ENCODE results near the gene MEG3. TPM values are rescaled to one million over a fixed set of nuclear protein-coding genes. Genes with fewer than 3 reads are reported as not detected.

Gene MEG3
- total RNA-seq, 1 donor from 2014 or later: not detected

- no peaks in the 10 kb centered on the region for H3K4me1 Mint-ChIP-seq
- intact Hi-C loops (cut with micrococcal nuclease): no loop called here
- no peak overlapping the region for H3K4me3 Mint-ChIP-seq
- no peaks in the 10 kb centered on the region for H3K27me3 Mint-ChIP-seq
- no peaks in the 10 kb centered on the region for H3K36me3 Mint-ChIP-seq (ENCODE audit: low read depth)
- H3K27ac Mint-ChIP-seq: no peak overlapping the region
- no peak for DNase-seq
- H3K9me3 Mint-ChIP-seq: no peaks in the 10 kb centered on the region
Measured at GRCh38 chr14:100881211-100882025, 55.5 kb downstream of the MEG3 start.

GRCh38 chr14:100882026-100882967, 56.4 kb downstream of the MEG3 start:
- H3K27me3 Mint-ChIP-seq: peaks cover 1% of the 10 kb centered on the region
- H3K36me3 Mint-ChIP-seq (ENCODE audit: low read depth): no peaks in the 10 kb centered on the region
- H3K9me3 Mint-ChIP-seq: no peaks in the 10 kb centered on the region
- intact Hi-C loops (cut with micrococcal nuclease): no loop called here
- H3K27ac Mint-ChIP-seq: no peak overlapping the region
- no peak overlapping the region for H3K4me3 Mint-ChIP-seq
- H3K4me1 Mint-ChIP-seq: no peaks in the 10 kb centered on the region
- DNase-seq: no peak

GRCh38 chr14:100882991-100883788, 57.3 kb downstream of the MEG3 start:
- H3K27ac Mint-ChIP-seq: no peak overlapping the region
- H3K36me3 Mint-ChIP-seq (ENCODE audit: low read depth): no peaks in the 10 kb centered on the region
- H3K4me1 Mint-ChIP-seq: no peaks in the 10 kb centered on the region
- intact Hi-C loops (cut with micrococcal nuclease): no loop called here
- peaks cover 5% of the 10 kb centered on the region for H3K27me3 Mint-ChIP-seq
- H3K9me3 Mint-ChIP-seq: no peaks in the 10 kb centered on the region
- no peak overlapping the region for H3K4me3 Mint-ChIP-seq
- no peak for DNase-seq

GRCh38 chr14:100883789-100884101, 57.8 kb downstream of the MEG3 start:
- H3K4me1 Mint-ChIP-seq: no peaks in the 10 kb centered on the region
- intact Hi-C loops (cut with micrococcal nuclease): no loop called here
- no peaks in the 10 kb centered on the region for H3K36me3 Mint-ChIP-seq (ENCODE audit: low read depth)
- H3K4me3 Mint-ChIP-seq: no peak overlapping the region
- no peak overlapping the region for H3K27ac Mint-ChIP-seq
- H3K9me3 Mint-ChIP-seq: no peaks in the 10 kb centered on the region
- H3K27me3 Mint-ChIP-seq: peaks cover 6% of the 10 kb centered on the region
- no peak for DNase-seq

- H3K9me3 Mint-ChIP-seq: no peaks in the 10 kb centered on the region
- H3K27me3 Mint-ChIP-seq: peaks cover 9% of the 10 kb centered on the region
- intact Hi-C loops (cut with micrococcal nuclease): no loop called here
- H3K36me3 Mint-ChIP-seq (ENCODE audit: low read depth): no peaks in the 10 kb centered on the region
- H3K4me3 Mint-ChIP-seq: no peak overlapping the region
- no peak for DNase-seq
- no peak overlapping the region for H3K27ac Mint-ChIP-seq
- H3K4me1 Mint-ChIP-seq: no peaks in the 10 kb centered on the region
Measured at GRCh38 chr14:100884456-100884855, 58.5 kb downstream of the MEG3 start.

- no peak overlapping the region for H3K27ac Mint-ChIP-seq
- no peaks in the 10 kb centered on the region for H3K9me3 Mint-ChIP-seq
- no peak overlapping the region for H3K4me3 Mint-ChIP-seq
- H3K4me1 Mint-ChIP-seq: no peaks in the 10 kb centered on the region
- no peaks in the 10 kb centered on the region for H3K36me3 Mint-ChIP-seq (ENCODE audit: low read depth)
- peaks cover 9% of the 10 kb centered on the region for H3K27me3 Mint-ChIP-seq
- no peak for DNase-seq
- intact Hi-C loops (cut with micrococcal nuclease): no loop called here
Measured at GRCh38 chr14:100885196-100885595, 59.3 kb downstream of the MEG3 start.

GRCh38 chr14:100885617-100886016, 59.7 kb downstream of the MEG3 start:
- no peak overlapping the region for H3K27ac Mint-ChIP-seq
- H3K36me3 Mint-ChIP-seq (ENCODE audit: low read depth): no peaks in the 10 kb centered on the region
- intact Hi-C loops (cut with micrococcal nuclease): no loop called here
- no peak for DNase-seq
- no peaks in the 10 kb centered on the region for H3K9me3 Mint-ChIP-seq
- H3K4me3 Mint-ChIP-seq: no peak overlapping the region
- peaks cover 9% of the 10 kb centered on the region for H3K27me3 Mint-ChIP-seq
- H3K4me1 Mint-ChIP-seq: no peaks in the 10 kb centered on the region

GRCh38 chr14:100887728-100888335, 61.9 kb downstream of the MEG3 start:
- no peak for DNase-seq
- Mint-ChIP-seq H3K9me3 (no peaks in the 10 kb centered on the region), H3K4me1 (no peaks in the 10 kb centered on the region), H3K27ac (no peak overlapping the region), H3K36me3 (ENCODE audit: low read depth) (no peaks in the 10 kb centered on the region), H3K27me3 (peaks cover 9% of the 10 kb centered on the region), H3K4me3 (no peak overlapping the region)
- intact Hi-C loops (cut with micrococcal nuclease): no loop called here

GRCh38 chr14:100888789-100889315, 62.9 kb downstream of the MEG3 start:
- Mint-ChIP-seq H3K27me3 (peaks cover 9% of the 10 kb centered on the region), H3K9me3 (no peaks in the 10 kb centered on the region), H3K36me3 (ENCODE audit: low read depth) (no peaks in the 10 kb centered on the region), H3K4me3 (no peak overlapping the region), H3K27ac (no peak overlapping the region), H3K4me1 (no peaks in the 10 kb centered on the region)
- no peak for DNase-seq
- intact Hi-C loops (cut with micrococcal nuclease): no loop called here

GRCh38 chr14:100889641-100890040, 63.7 kb downstream of the MEG3 start:
- H3K27ac Mint-ChIP-seq: no peak overlapping the region
- intact Hi-C loops (cut with micrococcal nuclease): no loop called here
- peaks cover 9% of the 10 kb centered on the region for H3K27me3 Mint-ChIP-seq
- no peaks in the 10 kb centered on the region for H3K4me1 Mint-ChIP-seq
- no peaks in the 10 kb centered on the region for H3K36me3 Mint-ChIP-seq (ENCODE audit: low read depth)
- no peaks in the 10 kb centered on the region for H3K9me3 Mint-ChIP-seq
- no peak for DNase-seq
- no peak overlapping the region for H3K4me3 Mint-ChIP-seq

GRCh38 chr14:100890061-100890850, 64.3 kb downstream of the MEG3 start:
- intact Hi-C loops (cut with micrococcal nuclease): no loop called here
- Mint-ChIP-seq H3K9me3 (no peaks in the 10 kb centered on the region), H3K4me1 (no peaks in the 10 kb centered on the region), H3K36me3 (ENCODE audit: low read depth) (no peaks in the 10 kb centered on the region), H3K4me3 (no peak overlapping the region), H3K27ac (no peak overlapping the region), H3K27me3 (peaks cover 9% of the 10 kb centered on the region)
- DNase-seq: no peak

GRCh38 chr14:100891051-100891450, 65.1 kb downstream of the MEG3 start:
- Mint-ChIP-seq H3K4me3 (no peak overlapping the region), H3K27ac (no peak overlapping the region), H3K36me3 (ENCODE audit: low read depth) (no peaks in the 10 kb centered on the region), H3K27me3 (peaks cover 9% of the 10 kb centered on the region), H3K4me1 (no peaks in the 10 kb centered on the region), H3K9me3 (no peaks in the 10 kb centered on the region)
- DNase-seq: no peak
- intact Hi-C loops (cut with micrococcal nuclease): no loop called here
